UCSD-AML1 (cell line): Measurements from ENCODE around the gene ESYT3.
"Not testable (repeated sequence)": the region's sequence is repeated elsewhere in the genome, so short reads cannot be mapped to it uniquely, and the experiment has no call there.

Experiments
- DNase-seq: peaks from one replicate; lab custom pipeline; 2025; ENCODE audit not compliant: unreplicated experiment; lab: John Stamatoyannopoulos, UW

Gene ESYT3

DNA sequence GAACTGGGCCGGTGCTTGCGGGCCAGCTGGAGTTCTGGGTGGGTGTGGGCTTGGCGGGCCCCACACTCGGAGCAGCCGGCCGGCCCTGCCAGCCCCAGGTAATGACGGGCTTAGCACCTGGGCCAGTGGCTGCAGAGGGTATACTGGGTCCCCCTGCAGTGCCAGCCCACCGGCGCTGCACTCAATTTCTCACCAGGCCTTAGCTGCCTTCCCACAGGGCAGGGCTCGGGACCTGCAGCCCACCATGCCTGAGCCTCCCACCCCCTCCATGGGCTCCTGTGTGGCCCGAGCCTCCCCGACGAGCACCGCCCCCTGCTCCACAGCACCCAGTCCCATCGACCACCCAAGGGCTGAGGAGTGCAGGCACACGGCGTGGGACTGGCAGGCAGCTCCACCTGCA, 50.3 kb downstream of the ESYT3 start:
- DNase-seq = not testable (repeated sequence)

DNA sequence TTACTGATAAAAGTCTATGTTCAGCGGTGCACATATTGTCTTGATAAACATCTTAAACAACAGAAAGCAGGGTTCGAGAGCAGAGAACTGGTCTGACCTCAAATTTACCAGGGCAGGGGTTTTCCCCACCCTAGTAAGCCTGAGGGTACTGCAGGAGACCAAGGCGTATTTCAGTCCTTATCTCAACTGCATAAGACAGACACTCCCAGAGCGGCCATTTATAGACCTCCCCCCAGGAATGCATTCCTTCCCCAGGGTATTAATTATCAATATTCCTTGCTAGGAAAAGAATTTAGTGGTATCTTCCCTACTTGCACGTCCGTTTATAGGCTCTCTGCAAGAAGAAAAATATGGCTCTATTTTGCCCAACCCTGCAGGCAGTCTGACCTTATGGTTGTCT, 52.2 kb downstream of the ESYT3 start:
- not testable (repeated sequence) for DNase-seq

DNA sequence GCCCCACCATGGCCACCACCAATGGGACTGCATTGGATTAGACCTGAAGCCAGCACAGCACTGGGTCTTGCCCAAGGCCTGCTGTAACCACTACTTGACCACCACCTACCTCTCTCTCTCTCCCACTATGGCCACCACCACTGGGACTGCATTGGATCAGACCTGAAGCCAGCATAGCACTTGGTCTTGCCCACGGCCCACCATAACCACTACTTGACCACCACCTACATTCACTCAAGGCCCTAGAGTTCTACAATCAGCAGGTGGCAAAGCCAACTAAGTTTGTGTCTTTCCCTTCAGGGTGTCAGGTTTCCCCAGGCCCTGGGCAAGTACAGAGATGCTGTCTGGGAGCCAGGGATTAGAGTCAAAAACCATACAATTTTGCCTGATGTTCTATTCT, 57.6 kb downstream of the ESYT3 start:
- DNase-seq = no peak

DNA sequence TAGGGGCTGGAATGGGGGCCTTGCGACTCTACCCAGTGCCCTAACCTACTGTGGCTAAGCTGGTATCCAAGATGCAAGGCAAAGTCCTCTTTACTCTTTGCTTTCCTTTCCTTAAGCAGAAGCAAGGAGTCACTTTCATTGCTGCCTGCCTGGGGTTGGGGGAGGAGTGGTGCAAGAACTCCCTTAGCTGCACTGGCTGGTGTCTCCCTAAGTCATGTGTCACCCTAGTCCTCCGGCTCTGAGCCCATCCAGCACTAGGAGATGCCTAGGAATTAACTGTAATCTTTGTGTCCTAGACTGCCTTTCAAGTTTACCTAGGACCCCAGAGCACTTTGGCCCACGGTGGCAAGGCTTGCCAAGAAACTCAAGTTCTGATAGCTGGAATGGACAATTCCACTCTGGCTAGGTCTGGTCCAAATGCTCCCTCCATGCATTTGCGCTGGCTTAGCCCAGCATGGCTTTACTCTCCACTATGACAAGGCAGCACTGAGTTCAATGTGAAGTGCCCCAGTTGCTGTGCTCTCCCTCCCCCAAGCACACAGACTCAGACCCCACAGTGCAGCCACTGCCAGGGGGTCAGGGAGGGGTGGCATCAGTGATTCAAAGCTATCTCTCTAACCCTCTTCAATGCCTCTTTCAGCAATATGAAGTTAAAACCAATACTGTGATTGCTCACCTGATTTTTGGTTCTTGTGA, 58.7 kb downstream of the ESYT3 start:
- DNase-seq = no peak

DNA sequence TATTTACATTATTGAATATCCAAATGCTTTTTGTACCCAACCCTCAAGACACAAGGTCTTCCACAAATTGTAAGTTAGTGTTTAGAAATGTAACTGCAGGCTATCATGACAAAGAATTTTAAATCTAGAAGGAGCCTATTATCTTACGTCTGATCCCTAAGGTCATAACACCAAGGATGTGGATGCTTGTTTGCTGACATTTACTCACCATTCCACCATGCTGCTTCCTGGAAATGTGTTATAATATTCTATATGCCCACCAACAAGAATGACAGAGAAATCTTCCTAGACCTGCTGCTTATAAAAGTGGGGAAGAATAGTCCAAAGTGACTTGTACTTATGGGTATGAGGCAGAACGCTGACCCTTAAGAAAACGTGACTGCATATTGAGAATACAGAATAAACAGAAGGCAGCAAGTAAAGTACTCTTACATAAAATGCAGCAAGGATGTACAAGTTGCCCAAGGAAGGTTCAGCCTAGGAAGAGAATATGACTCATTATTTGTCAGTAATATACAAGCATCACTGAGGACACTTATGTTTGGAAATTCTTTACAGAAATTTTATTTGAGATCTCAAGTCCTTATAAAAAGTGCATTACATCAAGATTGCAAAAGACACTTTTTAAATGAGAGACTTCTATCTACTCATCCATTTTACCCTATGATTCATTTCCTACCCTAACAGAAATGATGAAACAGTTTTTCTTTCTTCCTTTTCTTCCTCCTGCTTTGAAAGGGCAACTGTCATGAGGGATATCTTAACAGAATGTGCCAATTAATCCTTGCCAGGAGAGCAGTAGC, 59.6 kb downstream of the ESYT3 start:
- no peak for DNase-seq

DNA sequence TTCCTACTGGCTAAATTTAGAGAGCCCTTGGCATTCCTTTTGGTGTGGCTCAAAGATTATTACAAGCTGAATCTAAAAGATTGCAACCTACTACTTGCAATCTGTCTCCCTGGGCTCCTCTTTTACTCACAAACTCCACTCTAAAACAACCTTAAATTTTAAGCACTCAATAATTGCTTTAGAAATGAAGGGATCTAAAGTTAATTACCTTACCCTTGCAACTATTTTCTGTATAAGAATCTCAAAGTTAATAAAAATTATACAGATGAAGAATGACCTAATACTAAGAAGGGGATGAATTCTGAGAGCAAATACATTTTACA, 60.2 kb downstream of the ESYT3 start:
- no peak for DNase-seq

DNA sequence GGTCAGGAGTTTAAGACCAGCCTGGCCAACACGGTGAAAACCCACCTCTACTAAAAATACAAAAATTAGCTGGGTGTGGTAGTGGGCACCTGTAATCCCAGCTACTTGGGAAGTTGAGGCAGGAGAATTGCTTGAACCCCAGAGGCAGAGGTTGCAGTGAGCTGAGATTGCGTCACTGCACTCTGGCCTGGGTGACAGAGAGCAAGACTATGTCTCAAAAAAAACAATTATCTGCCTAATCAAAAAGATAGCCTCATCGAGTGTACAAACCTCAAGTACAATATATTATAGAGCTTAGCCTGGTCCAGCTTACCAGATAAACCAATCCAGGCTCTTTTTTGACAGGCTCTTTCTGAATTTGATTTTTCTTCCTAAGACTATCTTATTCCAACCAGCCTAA, 61.2 kb downstream of the ESYT3 start:
- not testable (repeated sequence) for DNase-seq

DNA sequence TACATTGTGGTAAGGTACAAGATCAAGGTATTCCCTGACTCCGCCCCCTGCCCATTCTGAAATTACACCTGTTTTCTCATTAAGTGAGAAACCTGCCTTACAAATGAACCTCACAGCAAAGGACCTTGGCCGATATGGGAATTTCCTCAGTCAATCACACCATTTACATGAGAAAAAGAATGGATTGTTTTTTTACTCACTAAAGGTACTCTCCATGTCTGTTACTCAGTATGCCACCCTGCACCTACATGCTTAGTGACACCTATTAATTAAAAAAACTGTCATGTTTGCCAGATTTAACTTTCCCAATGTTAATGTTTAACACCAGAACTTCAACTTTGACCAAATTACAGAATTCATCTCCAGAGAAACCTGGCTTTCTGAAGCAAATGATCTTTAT, 62.0 kb downstream of the ESYT3 start:
- DNase-seq = no peak

DNA sequence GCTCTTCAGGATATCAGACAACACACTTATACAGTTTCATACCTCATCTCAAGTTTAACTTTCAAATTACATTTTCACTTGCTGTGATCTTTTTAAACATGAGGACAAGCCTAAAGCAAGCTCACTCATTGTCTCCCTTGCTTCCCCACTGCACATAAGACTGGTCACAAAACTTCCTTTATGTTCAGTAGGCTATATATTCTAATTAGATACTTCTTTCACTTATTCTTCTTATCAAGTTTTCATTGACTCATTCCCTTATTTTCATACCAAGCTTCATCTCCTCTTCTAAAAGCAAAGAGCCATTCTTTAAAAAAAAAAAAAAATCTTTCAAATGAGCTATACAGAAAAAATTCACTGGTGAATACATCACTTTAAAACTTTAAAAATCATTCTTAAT, 62.6 kb downstream of the ESYT3 start:
- no peak for DNase-seq

DNA sequence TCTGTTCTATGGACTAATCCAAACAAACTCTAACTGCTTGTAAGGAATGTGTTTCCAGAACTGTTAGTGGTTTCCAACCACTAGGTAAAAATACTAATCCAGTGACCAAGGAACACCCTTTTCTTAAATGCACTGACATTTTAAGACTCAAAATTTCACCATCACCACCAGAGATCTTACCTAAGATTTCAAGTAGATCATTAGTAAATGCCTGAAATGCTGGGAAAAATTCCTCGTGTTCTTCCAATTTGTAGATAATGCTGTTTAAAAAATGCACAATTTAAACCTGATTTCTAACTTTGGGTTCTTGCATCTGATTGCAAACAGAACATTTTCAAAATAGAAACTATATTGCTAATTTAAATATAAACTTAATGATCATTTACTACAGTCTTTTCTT, 63.4 kb downstream of the ESYT3 start:
- DNase-seq = no peak

DNA sequence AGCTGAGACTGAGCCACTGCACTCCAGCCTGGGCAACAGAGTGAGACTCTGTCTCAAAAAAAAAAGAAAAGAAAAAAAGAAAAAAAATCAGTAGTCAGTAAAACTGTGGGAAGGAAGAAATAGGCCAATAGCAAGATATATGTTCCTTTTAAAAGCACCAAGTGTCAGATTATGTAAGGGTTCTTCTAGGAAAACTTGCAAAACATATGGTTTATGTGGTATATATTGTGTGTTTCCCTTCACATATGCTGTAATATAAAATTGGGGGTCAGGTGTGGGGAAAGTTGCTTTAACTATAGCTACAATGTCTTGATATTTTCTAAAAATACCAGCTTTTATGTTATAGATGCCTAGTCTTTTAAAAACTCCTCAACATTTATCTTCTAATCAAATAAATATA, 64.6 kb downstream of the ESYT3 start:
- no peak for DNase-seq

DNA sequence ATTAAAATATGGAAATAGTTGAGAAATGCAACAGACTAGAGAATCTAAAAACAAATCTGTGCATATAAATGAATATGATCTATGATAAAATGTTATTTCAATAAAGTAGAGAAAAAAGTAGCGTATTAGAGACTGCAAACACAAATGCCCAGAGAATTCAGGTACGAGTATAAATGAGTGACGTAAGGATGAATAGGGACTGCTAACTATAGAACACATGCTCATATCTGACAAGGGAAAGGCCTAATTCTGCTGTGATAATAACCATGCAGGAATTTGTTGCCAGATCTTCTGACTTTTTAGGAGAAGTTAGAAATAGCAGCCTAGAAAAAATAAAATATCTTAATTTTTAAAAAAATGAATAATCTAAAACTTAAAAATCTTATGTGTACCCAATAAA, 73.1 kb downstream of the ESYT3 start:
- no peak for DNase-seq

DNA sequence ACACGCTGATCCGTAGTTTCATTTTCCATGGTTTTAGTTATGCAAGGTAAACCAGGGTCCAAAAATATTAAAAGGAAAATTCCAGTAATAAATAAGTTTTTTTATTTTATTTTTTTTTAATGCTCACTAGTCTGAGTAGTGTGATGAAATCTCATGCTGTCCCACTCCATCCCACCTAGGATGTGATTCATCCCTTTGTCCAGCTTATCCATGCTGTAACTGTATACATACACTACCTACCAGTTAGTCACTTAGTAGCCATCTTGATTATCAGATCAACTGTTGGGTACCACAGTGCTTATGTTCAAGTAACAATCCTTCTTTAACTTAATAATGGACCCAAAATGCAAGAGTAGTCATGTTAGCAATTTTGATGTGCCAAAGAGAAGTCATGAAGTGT, 75.2 kb downstream of the ESYT3 start:
- no peak for DNase-seq

DNA sequence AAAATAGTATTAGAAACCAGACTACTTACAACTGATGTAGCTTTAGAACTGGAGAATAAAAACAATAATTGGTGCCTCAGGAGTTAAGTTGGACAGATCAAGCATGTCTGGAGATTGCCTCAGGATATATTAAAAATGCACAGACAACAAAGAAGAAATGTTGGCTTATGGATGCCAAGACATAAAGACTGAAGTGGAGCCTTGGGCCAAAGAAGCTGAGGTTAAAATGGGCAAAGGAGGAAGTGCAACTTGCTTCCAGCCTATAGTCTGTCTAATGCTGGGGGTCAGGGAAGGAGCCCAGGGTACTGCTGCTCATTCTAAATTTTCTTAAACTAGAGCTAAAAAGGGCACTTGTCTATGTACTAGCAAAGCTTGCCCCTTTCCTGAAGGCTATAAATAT, 77.5 kb downstream of the ESYT3 start:
- DNase-seq = no peak

DNA sequence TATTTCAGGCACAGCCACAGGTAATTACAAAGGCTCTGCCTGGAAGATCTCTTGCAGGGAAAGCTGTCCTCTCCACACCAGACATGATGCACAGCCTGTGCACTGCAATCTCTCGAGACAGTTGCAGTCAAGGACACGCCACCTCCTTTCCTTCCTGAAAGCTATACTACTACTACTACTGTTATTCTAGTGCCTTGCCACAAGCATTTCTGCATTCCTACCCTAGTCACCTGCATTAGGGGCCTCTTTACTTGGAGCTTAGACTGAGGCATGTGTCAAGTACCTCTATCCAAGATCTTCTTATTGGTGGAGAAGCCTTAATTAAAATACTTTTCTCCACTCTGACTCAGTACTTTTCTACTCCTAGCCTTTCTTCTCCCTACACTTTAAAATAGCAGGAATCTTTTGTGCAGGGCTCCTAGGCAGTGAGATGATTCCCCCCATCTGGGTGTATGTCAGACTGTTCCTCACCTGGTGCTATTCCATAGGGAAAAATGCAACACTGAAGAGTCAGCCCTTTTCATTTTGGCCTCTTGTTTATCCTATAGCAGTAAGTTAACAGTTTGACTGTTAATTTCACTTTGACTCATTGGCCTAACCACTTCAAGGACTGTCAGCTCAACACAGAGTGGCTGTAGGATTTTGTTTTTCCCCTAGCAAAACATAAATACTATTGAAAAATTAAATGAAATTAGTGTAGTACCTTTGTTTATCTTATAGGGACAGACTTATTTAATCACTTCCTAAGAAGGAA, 78.9 kb downstream of the ESYT3 start:
- DNase-seq = no peak

DNA sequence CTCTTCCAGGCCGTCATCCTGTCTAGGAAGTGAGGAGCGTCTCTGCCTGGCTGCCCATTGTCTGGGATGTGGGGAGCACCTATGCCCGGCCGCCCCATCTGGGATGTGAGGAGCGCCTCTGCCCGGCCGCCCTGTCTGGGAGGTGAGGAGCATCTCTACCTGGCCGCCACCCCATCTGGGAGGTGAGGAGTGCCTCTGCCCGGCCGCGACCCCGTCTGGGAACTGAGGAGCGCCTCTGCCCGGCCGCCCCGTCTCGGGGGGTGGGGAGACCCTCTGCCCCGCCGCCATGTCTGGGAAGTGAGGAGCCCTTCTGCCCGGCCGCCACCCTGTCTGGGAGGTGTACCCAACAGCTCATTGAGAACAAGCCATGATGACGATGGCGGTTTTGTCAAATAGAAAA, 87.0 kb downstream of the ESYT3 start:
- DNase-seq = not testable (repeated sequence)
